Endodermal cell (in vitro differentiated cells): Measurements from ENCODE around the gene DCLRE1B. TPM values are rescaled to one million over a fixed set of nuclear protein-coding genes. Genes with fewer than 3 reads are reported as not detected.

ENCODE experiments used
- DNase-seq: peaks from one replicate; pipeline ENCODE4 v3.0.0-alpha.2; 2017
- H3K27ac ChIP-seq: 2 replicates; pipeline ENCODE4 v1.5.1; 2013; ENCODE audit warnings: mild to moderate bottlenecking, low read depth, low read length, moderate library complexity
- H3K27me3 ChIP-seq: 2 replicates; pipeline ENCODE4 v1.6.1; 2013; ENCODE audit warnings: mild to moderate bottlenecking, low read length, moderate library complexity; ENCODE audit not compliant: insufficient read depth, control insufficient read depth, poor library complexity, severe bottlenecking
- H3K36me3 ChIP-seq: 2 replicates; pipeline ENCODE4 v1.7.0; 2013; ENCODE audit warnings: mild to moderate bottlenecking, low read length, moderate library complexity; ENCODE audit not compliant: control insufficient read depth, insufficient read depth
- H3K4me1 ChIP-seq: one replicate; pipeline ENCODE4 v1.7.0; 2013; ENCODE audit warnings: low read length; ENCODE audit not compliant: control insufficient read depth, insufficient read depth
- H3K4me3 ChIP-seq: 2 replicates; pipeline ENCODE4 v1.5.1; 2013; ENCODE audit warnings: mild to moderate bottlenecking, low read length, moderate library complexity
- H3K9ac ChIP-seq: 2 replicates; pipeline ENCODE4 v1.6.1; 2013; ENCODE audit warnings: mild to moderate bottlenecking, low read length, moderate library complexity; ENCODE audit not compliant: poor library complexity, severe bottlenecking; ENCODE audit errors: extremely low read depth
- H3K9me3 ChIP-seq: 2 replicates; pipeline ENCODE4 v1.6.1; 2013; ENCODE audit warnings: mild to moderate bottlenecking, low read length, moderate library complexity; ENCODE audit not compliant: control insufficient read depth
- H3K27ac Mint-ChIP-seq: 2 replicates; pipeline ENCODE4 v1.8.0; 2020; ENCODE audit warnings: mixed read lengths
- H3K27me3 Mint-ChIP-seq: 2 replicates; pipeline ENCODE4 v1.8.0; 2021; ENCODE audit warnings: mild to moderate bottlenecking, mixed read lengths; ENCODE audit not compliant: insufficient read depth
- H3K36me3 Mint-ChIP-seq: 2 replicates; pipeline ENCODE4 v1.8.0; 2020; ENCODE audit warnings: low read depth, mixed read lengths
- H3K4me1 Mint-ChIP-seq: 2 replicates; pipeline ENCODE4 v1.8.0; 2020; ENCODE audit warnings: mixed read lengths
- H3K4me3 Mint-ChIP-seq: 2 replicates; pipeline ENCODE4 v1.8.0; 2020; ENCODE audit warnings: mild to moderate bottlenecking, moderate library complexity, mixed read lengths
- H3K9me3 Mint-ChIP-seq: 2 replicates; pipeline ENCODE4 v1.8.0; 2020; ENCODE audit warnings: mild to moderate bottlenecking, mixed read lengths
- WGBS, 2 experiments: methylation state at CpG; one replicate each; pipeline versions ENCODE4 v1.1.5 to v1.1.7; 2013; ENCODE audit warnings: missing lambda C conversion rate in 2 of 2, mixed read lengths in 1 of 2; ENCODE audit not compliant: insufficient coverage in 1 of 2, insufficient read length in 1 of 2; 5-methylcytosine and 5-hydroxymethylcytosine counted together
- total RNA-seq, 2 donors: library from RNA; stranded (reverse); fragmentation: NEBNext Ultra II Directional in 1 of 2; extraction: Animal tissue kit (Norgen Biotek cat#: 25700) in 1 of 2; gene quantifications; 2 replicates in 1 of 2; 3 replicates in 1 of 2; pipeline ENCODE4 v1.2.1, GENCODE V29; 2021
- TF ChIP-seq, protein P1 (sequence below): fragments of 200-600 bp; sonication (generic); conservative IDR thresholded peaks from 2 replicates; pipeline ENCODE4 v1.5.0; 2021; ENCODE audit warnings: antibody characterized with exemption, mild to moderate bottlenecking

DCLRE1B gene
- total RNA-seq, 2 donors from 2014 or later: 7.4 to 11.0 TPM

DNA sequence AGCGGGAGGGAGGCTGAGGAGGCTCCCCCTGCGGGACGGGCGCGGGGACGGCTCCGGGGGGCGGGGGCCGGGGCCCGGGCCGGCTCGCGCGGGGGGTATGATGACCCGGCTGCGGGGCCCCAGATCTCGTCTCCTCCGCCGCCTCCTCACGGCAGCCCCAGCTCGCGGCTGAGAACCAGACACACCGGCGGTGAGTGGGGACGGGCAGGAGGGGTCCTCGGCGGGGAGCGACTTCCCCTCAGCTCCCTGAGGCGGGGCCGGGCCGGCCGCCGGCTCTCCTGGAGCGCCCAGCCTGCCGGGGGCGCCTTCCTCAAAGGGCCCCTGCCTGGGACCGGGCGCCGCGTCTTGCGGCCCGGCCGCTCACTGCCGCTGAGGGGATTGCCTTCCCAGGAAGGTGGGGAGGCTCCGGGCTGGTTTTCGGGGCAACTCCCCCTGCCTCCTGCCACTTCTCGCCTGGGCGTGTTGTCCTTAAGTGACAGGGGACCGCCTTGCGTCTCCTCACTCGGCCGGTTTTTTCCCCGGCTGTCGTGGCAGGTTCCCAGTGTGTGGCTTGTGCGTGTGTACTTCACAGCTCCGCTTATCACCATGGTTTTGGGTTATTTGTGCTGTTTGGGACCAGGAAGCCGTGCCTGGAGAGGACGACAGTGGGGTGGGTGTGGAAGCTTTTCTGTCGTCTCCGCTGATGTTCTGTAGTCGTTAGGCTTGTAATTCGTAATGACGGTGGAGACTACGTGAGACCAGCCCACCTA is 24.8 kb downstream of the DCLRE1B start:
- H3K9ac ChIP-seq: peak overlapping the region; percentile 86
- peaks cover 3% of the 10 kb centered on the region for H3K27me3 ChIP-seq
- no peaks in the 10 kb centered on the region for H3K9me3 ChIP-seq
- H3K4me3 ChIP-seq: peak overlapping the region; percentile 96
- peak overlapping the region; percentile 88 for H3K4me3 Mint-ChIP-seq
- H3K27me3 Mint-ChIP-seq: peaks cover under 1% of the 10 kb centered on the region
- H3K36me3 Mint-ChIP-seq: no peaks in the 10 kb centered on the region
- DNase-seq: no peak
- H3K4me1 Mint-ChIP-seq: peaks cover 35% of the 10 kb centered on the region
- TF ChIP-seq, protein P1, sequence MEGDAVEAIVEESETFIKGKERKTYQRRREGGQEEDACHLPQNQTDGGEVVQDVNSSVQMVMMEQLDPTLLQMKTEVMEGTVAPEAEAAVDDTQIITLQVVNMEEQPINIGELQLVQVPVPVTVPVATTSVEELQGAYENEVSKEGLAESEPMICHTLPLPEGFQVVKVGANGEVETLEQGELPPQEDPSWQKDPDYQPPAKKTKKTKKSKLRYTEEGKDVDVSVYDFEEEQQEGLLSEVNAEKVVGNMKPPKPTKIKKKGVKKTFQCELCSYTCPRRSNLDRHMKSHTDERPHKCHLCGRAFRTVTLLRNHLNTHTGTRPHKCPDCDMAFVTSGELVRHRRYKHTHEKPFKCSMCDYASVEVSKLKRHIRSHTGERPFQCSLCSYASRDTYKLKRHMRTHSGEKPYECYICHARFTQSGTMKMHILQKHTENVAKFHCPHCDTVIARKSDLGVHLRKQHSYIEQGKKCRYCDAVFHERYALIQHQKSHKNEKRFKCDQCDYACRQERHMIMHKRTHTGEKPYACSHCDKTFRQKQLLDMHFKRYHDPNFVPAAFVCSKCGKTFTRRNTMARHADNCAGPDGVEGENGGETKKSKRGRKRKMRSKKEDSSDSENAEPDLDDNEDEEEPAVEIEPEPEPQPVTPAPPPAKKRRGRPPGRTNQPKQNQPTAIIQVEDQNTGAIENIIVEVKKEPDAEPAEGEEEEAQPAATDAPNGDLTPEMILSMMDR: peak; percentile 45
- no peaks in the 10 kb centered on the region for H3K9me3 Mint-ChIP-seq
- WGBS, 2 experiments: 0% methylated on average over 13 to 64 of the region's 64 CpGs
- peak overlapping the region; percentile 79 for H3K27ac Mint-ChIP-seq
- H3K36me3 ChIP-seq: no peaks in the 10 kb centered on the region
- H3K4me1 ChIP-seq: peaks cover 8% of the 10 kb centered on the region
- H3K27ac ChIP-seq: peak overlapping the region; percentile 68

GRCh38 chr1:113930499-113931161 is 25.5 kb downstream of the DCLRE1B start:
- peaks cover 4% of the 10 kb centered on the region for H3K36me3 Mint-ChIP-seq
- Histone ChIP-seq H3K9me3 (peaks cover 3% of the 10 kb centered on the region), H3K27me3 (no peaks in the 10 kb centered on the region), H3K9ac (peak overlapping the region; percentile 86), H3K4me3 (peak overlapping the region; percentile 96), H3K4me1 (peaks cover 8% of the 10 kb centered on the region), H3K36me3 (no peaks in the 10 kb centered on the region), H3K27ac (peak overlapping the region; percentile 68)
- H3K27ac Mint-ChIP-seq: peak overlapping the region; percentile 79
- peaks cover 36% of the 10 kb centered on the region for H3K4me1 Mint-ChIP-seq
- H3K27me3 Mint-ChIP-seq: no peaks in the 10 kb centered on the region
- peak; percentile 57 for DNase-seq
- peak overlapping the region; percentile 88 for H3K4me3 Mint-ChIP-seq
- TF ChIP-seq, protein P1: no peak
- H3K9me3 Mint-ChIP-seq: peaks cover 2% of the 10 kb centered on the region
- 0 to 10% methylated on average over 1 to 7 of the region's 8 CpGs for WGBS, 2 experiments

- Histone ChIP-seq H3K9me3 (peaks cover 3% of the 10 kb centered on the region), H3K27me3 (no peaks in the 10 kb centered on the region), H3K36me3 (no peaks in the 10 kb centered on the region), H3K4me3 (peak overlapping the region; percentile 96), H3K27ac (no peak overlapping the region), H3K9ac (peak overlapping the region; percentile 86), H3K4me1 (peaks cover 8% of the 10 kb centered on the region)
- Mint-ChIP-seq H3K36me3 (peaks cover 4% of the 10 kb centered on the region), H3K27me3 (no peaks in the 10 kb centered on the region), H3K9me3 (peaks cover 2% of the 10 kb centered on the region), H3K4me1 (peaks cover 41% of the 10 kb centered on the region), H3K27ac (no peak overlapping the region), H3K4me3 (peak overlapping the region; percentile 88)
- 76 to 78% methylated on average over 3 of the region's 3 CpGs for WGBS, 2 experiments
- TF ChIP-seq, protein P1: no peak
- no peak for DNase-seq
These were observed 26.3 kb downstream of the DCLRE1B start for GRCh38 chr1:113931451-113931851.
